NCI-H2081 treated with DMSO at 0.1 percent for 48 hours (cell line): ENCODE data around the gene LCLAT1.

ENCODE experiments used
- DNase-seq: peaks from one replicate; lab custom pipeline; 2025; lab: John Stamatoyannopoulos, UW

LCLAT1 gene

DNA sequence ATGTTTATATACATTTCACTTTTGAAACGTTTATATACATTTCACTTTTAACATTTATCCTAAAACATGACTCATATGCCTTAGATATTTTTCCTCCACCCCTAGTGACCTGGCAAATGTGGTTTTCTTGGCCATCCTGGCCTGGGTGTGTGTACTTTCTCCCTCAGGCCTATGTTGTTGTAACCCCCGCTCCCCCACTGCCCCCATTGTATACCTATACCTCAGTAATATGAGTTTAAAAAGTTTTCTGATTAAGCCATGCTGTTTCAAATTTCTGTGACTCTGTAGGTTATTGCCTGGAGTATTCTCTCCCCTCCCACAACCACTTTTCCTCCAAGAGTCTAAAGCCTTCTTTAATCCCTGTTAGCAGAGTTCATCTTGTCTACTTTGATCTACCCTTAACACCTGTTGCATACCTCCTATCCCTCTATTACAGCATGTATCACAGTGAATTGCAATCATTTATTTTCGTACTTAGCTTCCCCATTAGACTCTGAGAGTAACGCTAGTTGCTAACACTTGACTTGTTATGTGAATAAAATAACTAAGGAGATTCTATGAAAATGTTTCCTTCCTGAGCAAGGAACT lies 67.9 kb downstream of the LCLAT1 start:
- DNase-seq: no peak

DNA sequence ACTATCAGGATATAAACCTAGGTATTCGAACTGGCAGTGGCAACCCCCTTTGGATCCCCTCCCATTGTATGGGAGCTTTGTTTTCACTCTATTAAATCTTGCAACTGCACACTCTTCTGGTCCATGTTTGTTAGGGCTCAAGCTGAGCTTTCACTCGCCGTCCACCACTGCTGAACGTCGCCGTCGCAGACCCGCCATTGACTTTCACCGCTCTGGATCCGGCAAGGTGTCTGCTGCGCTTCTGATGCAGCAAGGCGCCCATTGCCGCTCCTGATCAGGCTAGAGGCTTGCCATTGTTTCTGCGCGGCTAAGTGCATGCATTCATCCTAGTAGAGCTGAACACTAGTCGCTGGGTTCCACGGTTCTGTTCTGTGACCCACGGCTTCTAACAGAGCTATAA lies 69.1 kb downstream of the LCLAT1 start:
- no peak for DNase-seq

DNA sequence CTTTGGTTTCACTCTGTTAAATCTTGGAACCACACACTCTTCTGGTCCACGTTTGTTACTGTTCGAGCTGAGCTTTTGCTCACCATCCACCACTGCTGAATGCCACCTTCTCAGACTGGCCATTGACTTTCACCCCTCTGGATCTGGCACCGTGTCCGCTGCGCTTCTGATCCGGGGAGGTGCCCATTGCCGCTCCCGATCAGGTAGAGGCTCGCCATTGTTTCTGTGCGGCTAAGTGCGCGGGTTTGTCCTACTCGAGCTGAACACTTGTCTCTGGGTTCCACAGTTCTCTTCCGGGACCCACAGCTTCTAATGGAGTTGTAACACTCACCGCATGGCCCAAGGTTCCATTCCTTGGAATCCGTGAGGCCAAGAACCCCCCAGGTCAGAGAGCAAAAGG lies 72.8 kb downstream of the LCLAT1 start:
- no peak for DNase-seq

DNA sequence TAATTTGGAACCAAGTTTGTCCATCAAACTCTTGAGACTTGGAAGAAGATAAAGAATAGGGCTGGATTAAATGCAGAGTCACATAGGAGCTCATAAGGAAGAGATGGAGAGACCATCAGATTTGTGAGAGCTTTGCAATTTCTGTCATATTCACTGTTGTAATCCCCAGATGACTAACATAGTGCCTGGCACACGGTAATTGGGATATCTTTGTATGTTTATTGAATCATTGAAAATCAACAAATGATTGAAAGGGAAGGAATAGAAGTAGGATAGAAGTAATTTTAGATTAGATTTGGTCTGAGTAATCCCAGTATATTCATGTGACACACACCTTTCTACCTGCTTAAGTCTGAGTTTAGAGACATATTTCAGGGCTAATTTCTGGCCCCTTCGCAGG lies 75.4 kb downstream of the LCLAT1 start:
- DNase-seq: no peak

DNA sequence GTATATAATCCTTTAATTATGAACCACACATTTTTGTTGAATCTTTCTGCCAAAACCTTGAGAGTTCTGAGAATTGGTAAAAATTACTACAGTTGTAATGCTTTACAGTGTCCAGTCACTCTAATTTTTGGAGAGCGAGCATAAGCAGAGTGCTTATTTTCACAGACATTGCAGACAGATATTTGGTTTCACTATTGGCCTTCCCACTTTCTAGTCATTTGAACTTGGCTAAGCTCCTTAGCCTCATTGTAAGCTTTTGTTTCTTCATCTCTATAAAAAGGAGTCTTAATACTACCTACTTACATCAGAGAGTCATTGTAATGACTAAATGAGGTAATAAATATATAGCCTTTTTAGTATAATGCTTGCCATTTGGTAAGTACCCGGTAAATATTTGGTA lies 80.4 kb downstream of the LCLAT1 start:
- DNase-seq: no peak

DNA sequence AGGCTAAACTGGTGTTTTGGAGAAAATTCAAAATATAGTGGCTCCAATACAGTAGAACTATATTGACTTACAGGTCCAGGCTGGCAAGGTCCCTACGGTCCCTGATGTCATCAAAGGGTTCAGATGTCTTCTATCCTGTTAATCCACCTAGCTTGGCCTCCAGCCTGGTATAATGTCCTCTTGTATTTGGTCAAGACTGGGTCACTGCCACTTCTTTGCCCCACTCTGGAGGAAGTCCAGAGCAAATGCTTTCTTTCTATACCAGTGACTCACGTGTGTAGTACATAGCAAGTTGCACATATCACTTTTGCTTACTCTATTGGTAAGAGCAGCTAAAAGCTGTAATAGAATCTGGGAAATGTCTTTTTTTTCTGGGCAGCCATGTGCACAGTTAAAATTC lies 80.8 kb downstream of the LCLAT1 start:
- no peak for DNase-seq

DNA sequence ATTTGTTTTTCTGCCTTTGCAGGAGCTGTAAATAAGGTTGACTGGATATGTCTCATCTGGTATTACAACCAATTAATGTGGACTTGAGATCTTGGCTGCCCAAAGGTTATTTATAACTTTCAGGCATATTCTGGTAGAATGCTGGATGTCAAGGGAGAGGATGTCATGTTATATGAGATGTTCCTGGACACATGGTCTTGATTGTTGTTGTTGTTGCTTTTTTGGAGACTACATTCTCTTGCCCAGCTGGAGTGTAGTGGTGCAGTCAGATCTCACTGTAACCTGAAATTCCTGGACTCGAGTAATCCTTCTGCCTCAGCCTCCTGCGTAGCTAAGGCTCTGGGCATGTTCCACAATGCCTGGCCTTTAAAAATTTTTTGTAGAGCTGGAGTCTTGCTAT lies 83.3 kb downstream of the LCLAT1 start:
- no peak for DNase-seq

DNA sequence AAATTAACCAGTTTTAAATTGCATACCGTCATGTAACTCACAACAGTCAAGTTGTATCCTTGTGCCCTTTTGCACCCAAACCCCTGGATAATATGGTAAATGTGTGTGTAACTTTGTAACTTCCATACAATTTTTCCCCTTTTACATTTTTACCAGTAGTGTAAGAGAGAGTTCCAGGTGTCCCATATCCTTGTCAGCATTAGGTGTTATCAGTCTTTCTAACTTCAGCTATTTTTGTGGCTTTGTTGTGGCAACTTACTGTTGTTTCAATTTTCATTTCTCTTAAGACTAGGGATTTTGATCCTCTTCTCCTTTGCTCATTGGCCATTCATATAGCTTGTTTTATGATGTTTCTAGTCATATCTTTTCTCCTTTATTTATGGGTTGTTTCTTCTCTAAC lies 94.6 kb downstream of the LCLAT1 start:
- DNase-seq: no peak

DNA sequence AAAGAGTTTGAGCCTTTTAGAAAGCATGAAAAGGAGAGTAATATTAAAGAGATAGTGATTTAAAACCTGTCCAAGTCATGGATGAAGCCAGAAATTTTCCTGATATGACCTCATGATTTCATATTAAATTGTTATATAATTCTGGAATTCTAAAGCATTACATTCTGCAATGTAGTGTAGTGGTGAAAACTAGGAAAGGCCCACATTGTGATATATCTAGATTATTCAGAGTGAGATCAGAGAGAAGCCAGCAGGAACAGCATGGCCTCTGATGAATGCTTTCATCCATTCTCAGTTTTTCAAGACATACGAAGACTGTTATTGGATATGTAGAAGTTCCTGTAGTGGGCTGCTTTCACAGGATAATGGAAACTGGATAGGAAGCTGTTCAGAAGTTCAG lies 98.8 kb downstream of the LCLAT1 start:
- DNase-seq: no peak

DNA sequence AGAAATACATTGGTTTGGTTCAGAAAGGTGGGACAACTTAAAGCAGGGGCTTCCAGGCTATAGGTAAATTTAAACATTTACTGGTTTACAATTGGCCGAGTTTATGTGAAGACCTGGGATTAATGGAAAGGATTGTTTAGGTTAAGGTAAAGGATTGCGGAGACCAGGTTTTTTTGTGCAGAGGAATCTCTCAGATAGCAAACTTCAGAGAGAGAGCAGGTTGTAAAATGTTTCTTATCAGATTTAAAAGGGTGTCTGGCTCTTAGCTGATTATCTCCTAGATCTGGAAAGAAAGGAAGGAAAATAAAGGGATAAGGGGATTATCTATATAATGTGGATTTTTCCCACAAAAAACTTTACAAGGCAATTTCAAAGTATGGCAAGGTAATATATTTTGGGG lies 101.3 kb downstream of the LCLAT1 start:
- DNase-seq: no peak

DNA sequence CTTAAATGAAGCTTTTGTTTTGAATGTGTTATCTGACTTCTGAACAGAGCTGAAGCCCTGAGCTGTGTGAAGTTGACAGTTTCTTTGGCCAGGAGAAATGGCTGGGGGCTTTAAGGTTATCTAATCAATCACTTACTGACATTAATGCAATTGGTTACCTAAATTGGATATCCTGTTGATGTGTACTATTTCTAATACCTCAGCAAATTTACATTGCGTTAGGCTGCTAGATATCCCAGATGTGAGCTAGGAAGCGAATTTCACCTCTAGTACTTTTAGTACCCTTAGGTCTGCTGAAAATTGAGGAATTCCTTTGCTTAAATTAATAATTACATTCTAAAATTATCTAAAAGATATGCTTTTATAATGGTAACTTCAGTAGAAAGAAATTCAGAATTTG lies 102.0 kb downstream of the LCLAT1 start:
- DNase-seq: no peak

DNA sequence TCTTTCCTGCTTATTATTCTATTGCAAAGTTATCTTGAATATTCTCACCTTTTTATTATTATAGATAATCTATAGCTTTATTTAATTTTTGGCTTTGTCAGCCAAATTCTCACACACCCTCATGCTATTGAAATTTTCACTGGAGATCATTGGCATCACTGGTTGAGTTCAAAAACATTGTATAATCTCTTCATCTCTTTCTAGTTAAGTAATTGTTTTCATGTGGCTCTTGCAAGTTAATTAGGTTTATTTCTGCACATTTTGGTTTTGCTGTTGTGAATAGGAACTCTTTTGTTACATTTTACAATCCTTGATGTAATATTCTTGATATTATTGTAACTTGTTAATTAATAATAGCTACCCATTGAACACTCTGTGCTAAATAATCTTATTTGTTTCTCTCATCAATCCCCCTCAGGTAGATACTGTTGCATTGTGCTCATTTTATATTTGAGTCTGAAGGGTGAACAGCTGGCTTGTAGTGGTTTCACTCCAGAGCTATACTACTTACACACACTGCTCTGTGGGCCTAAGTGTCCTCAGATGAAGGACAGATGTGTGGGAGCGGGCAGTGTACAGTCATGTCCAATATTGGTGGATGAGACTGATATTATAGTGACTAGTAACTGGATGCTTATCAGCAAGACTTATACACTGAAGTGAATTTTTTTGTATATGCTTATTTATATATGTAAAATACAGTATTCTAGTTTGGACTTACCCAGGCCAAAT lies 112.7 kb downstream of the LCLAT1 start:
- DNase-seq: no peak

DNA sequence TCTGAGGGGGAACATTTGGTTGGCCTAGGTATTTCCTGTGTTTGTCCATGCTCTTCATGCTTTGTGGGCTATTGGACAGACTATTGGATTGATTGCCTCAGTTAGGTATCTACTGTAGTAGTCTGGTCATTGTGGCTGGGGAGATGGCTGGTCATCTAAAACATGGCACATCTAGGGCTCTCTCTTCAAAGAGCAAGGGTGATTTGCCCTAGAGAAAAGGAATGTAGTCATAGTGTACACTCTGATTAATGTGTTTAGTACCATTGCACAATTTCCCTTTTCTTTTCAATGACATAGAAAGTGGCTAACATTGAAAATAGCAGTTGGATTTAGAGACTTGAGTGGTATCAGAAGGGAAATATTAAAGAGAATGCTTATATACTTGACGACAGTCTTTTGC lies 114.3 kb downstream of the LCLAT1 start:
- no peak for DNase-seq

DNA sequence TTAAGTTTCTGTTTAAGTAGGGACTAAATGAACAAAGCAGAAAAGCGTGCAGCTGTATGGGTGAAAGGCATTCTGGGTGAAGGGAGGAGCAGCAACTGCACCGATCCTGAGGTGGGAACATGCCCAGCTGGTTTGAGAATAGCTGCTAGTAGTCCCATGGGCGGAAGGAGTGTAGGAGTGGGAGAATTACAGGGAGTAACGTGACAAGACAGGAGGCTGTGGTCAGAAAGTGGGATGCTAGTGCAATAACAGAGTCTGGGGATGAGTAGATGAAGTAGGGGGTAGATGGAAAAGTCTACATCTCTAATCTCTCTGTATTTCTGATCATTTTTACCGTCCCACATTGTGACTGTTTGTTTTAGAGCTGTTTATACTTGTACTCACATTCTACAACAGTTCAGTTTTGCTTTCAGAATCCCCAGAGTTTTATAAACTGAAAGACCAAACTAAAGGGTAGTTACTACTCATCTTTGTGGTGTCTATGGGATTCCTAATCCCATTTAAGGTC lies 118.9 kb downstream of the LCLAT1 start:
- no peak for DNase-seq

DNA sequence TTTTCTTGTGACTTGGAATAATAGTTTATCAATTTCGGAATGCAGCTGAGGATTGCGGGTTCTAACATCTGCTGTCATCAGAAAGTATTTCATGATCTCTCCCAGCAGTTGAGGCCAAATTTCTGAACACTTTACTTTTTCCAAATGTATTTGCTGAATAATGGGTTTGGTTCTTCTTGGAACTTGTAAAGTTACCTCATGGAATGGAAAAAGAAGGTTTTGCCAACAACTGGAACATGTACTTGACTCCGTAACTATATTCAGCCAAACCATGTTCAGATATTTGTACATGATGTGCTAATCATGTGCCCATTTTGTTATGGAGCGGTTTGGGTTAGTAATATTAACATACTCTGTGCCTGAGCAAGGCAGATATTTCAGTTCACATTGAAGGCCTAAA lies 119.6 kb downstream of the LCLAT1 start:
- DNase-seq: no peak

DNA sequence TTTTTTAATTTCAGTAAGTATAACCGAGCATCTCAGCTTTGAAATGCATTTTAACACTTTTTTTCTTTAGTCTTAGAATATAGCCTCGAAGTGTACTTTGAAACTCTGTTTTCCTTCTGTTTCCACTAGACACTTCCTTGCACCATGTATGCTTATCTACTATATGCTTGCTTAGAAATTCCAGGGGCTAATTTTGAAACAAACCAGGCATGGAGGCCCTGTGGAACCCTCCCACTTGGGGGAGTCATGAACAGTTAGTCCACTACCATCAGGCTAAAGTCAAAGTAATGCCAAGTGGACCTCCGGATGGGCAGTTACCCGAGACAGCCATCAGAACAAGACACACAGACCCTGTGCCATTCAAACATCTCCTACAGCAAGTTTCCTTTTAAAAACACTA lies 120.3 kb downstream of the LCLAT1 start:
- no peak for DNase-seq

DNA sequence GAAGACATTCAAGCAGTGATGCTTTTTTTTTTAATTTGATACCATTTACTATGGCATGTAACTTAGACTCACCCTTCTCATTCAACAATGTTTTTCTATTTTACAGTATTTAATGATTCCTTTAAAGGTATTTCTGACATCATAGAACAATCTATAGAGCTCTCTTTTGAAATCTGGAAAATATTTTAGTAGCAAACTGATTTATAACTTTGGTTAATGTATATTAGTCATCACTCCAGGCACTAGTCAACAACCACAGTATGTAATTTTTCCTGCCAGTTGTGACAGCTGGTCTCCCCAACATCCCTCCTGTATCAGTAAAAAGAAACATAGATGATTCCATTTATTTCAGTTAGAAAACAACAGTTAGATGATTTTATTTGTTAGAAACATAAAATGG lies 122.9 kb downstream of the LCLAT1 start:
- DNase-seq: no peak

DNA sequence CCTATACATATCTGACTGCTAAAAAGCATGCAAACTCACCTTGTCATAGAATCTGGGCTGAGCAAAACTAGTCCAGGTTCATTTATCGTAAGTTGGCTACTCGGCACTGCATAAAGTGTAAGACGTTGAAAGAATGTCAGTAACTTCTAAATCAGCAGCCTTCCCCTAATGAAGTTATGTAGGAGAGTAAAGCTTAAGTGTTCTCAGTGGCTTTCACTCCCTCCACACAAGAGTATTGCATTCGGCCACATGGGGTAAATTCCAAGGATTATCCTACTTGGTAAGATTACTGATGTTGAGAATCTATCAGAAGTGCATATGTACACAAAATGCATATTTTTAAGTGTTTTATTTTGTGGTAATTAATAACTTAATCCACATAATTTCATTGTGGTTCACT lies 130.1 kb downstream of the LCLAT1 start:
- DNase-seq: no peak

DNA sequence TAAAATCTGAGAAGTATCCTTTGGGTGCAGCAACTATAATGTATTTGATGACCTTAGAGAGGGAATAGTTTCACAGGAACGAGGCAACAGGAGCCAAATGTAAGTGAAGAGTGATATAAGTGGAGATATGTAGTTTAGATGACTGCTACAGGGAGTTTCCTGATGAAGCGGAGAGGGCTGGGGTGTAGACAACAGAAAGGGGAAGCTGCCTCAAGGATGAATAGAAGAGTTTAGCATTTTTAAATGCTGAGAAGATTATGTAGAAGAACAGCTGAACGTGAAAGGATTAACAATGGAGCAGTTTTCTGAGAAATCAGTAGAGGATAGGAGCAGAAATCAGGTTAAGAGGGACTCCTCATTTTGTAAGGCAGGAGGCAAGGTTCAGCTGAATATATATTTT lies 133.3 kb downstream of the LCLAT1 start:
- no peak for DNase-seq

DNA sequence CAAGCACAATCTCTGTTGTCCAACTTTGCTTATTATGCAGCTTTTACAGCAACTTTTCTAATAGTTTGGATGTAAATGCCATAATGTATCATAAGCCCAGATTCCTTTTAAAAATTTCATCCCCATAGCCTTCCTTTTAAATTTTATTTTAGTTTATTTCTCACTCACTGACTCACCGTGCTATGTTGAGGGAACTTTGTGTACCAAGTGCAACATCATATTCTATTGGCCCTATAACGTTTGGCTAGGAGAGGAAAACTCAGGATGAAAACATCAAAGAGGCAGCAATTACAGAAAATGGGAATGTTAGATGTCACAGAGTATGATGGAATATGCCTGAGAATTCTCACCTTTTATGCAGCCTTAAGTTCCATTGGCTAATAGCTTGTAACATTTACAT lies 135.5 kb downstream of the LCLAT1 start:
- DNase-seq: no peak

DNA sequence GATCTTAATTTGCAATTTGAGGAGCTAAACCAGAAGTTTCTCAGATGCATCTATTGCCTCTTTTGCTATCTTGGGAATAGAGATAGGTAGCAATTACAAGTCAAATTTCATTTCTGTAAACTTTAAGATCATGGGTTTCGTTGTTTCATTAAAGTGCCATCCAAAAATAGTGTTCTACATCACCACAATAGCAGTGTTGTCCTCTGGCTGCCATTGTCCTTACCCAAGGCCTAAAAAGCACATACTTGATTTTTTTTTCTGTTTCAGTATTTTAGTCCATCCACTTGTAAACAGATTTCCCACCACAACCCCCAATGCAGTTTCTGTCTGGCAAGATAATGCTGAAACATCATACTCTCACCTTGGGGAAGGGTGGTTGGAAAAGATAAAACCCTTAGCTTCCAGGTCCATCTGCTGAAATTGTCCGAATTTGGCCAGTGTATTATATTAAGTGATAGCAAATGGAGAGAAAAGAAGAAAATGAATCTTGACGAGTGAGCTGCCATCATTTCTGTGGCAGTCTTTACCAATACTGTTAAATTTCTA lies 136.2 kb downstream of the LCLAT1 start:
- no peak for DNase-seq

DNA sequence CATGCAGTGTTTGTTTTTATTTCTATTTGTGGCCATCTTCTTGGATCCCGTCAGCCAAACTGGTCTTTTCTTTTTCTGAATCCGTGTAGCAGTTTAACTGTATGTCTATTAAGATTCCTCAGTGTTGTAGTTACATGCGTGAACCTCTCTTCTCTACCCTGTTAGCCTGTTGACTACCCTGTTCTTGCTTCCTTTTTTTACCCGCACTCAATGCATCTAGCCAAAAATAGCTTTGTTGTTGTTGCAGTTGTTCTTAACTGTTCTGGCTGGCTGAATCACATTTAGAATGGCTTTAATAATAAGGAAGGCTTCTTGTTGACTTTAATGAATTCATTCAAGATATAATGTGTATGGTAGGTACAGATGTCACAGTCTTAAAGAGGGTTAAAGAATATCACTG lies 137.1 kb downstream of the LCLAT1 start:
- no peak for DNase-seq

DNA sequence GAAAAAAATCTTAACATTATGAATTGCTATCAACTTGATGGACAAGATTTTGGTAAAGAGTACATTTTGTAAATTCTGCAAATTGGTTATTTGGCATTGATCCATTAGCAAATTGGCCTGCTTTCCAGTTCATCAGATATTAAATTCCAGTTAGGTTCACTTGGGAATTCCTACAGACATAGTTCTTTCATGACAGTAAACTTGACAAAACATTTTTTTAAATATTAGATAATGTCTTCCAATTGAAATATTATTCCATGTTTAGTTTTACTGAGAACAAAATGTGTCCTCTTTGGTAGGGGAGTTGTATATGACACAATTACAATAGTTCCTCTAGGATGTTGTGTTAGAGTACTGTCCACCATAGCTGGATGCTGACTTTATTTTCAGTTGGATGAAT lies 141.9 kb downstream of the LCLAT1 start:
- no peak for DNase-seq

DNA sequence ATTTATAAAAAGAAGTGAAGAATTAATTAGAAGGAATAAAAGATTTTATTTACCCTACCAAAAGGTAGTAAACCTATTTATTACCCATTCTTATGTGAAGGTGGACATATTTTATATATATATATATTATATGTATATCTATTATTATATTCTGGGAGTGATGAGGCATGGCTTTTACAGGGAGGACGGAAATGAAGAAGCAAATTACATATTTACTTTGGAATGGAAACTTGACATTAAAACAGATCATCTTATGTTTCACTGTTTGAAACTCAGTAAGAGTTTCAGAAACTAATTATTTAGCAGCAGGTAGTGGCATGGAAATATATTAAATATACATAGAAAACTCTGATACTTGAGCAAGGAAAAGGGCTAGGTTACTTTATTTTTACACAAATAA lies 143.4 kb downstream of the LCLAT1 start:
- DNase-seq: no peak
